Spleen (tissue), 11 donors: ENCODE data around the gene CXXC5. TPM values are rescaled to one million over a fixed set of nuclear protein-coding genes. Genes with fewer than 3 reads are reported as not detected.

Experiments used
- DNase-seq: peaks from one replicate; pipeline ENCODE4 v3.0.0-alpha.2; 2020
- H3K27ac ChIP-seq, 8 donors: fragments of 200-600 bp; sonication (generic) in 7 of 8; 1 replicate in 4 of 8; 2 replicates in 4 of 8; pipeline versions ENCODE4 v1.5.0 to v1.8.0; 2016 to 2021; ENCODE audit warnings: inconsistent platforms in 4 of 8, mild to moderate bottlenecking in 4 of 8, moderate library complexity in 1 of 8
- H3K27me3 ChIP-seq, 7 donors: fragments of 200-600 bp; sonication (generic) in 6 of 7; replicated peaks in 1 of 7; 1 replicate in 4 of 7; 2 replicates in 3 of 7; pipeline versions ENCODE4 v1.5.0 to v1.8.0; 2016 to 2021; ENCODE audit warnings: inconsistent platforms in 3 of 7, mild to moderate bottlenecking in 1 of 7
- H3K36me3 ChIP-seq, 6 donors: fragments of 200-600 bp; sonication (generic) in 5 of 6; 1 replicate in 4 of 6; 2 replicates in 2 of 6; pipeline versions ENCODE4 v1.5.0 to v1.8.0; 2016 to 2021; ENCODE audit warnings: inconsistent platforms in 2 of 6
- H3K4me1 ChIP-seq, 6 donors: fragments of 200-600 bp; sonication (generic) in 5 of 6; 1 replicate in 3 of 6; 2 replicates in 3 of 6; pipeline versions ENCODE4 v1.5.0 to v1.8.0; 2016 to 2021; ENCODE audit warnings: inconsistent platforms in 3 of 6
- H3K4me3 ChIP-seq, 8 donors: fragments of 200-600 bp; sonication (generic) in 7 of 8; 1 replicate in 4 of 8; 2 replicates in 4 of 8; pipeline versions ENCODE4 v1.5.0 to v1.8.0; 2016 to 2021; ENCODE audit warnings: inconsistent platforms in 4 of 8, mild to moderate bottlenecking in 4 of 8, moderate library complexity in 2 of 8
- H3K9me3 ChIP-seq, 8 donors: fragments of 200-600 bp; sonication (generic) in 7 of 8; 1 replicate in 4 of 8; 2 replicates in 4 of 8; pipeline versions ENCODE4 v1.5.0 to v1.8.0; 2016 to 2021; ENCODE audit warnings: inconsistent platforms in 4 of 8
- POLR2A ChIP-seq, 3 donors: fragments of 450-650 bp; IDR thresholded peaks; one replicate each; pipeline ENCODE4 v1.5.1; 2017; ENCODE audit warnings: antibody characterized with exemption in 3 of 3, mild to moderate bottlenecking in 1 of 3
- POLR2AphosphoS5 ChIP-seq, 3 donors: sonication (generic); formaldehyde crosslinking; IDR thresholded peaks; one replicate each; pipeline ENCODE4 v1.5.1; 2017; ENCODE audit warnings: antibody characterized with exemption in 3 of 3
- WGBS, 5 donors: extraction: QIAGEN DNeasy Blood & Tissue Kit in 3 of 5; methylation state at CpG; one replicate each; pipeline versions ENCODE4 v1.1.5 to v1.1.7; 2013 to 2018; 5-methylcytosine and 5-hydroxymethylcytosine counted together
- intact Hi-C: fragments of 100-400 bp; cut with DNase I; formaldehyde crosslinking; loops from one replicate; pipeline ENCODE4 v1.15.0; 2023; ENCODE audit warnings: low total_unique reads
- polyA plus RNA-seq, 3 donors: library from polyadenylated mRNA; stranded (reverse); fragments of 200-250 nt; gene quantifications; one replicate each; pipeline ENCODE4 v1.2.1, GENCODE V29; 2013
- total RNA-seq, 7 donors: library from RNA; depleted of rRNA in 3 of 7; stranded (reverse); fragments of >200 nt in 3 of 7; fragmentation: NEBNext Ultra II Directional in 4 of 7; extraction: Animal tissue kit (Norgen Biotek cat#: 25700) in 4 of 7; gene quantifications; one replicate each; pipeline versions ENCODE4 v1.1.0 to v1.2.1, GENCODE V29; 2016 to 2021
- TF ChIP-seq, protein P1 (sequence below), 11 experiments: fragments of 200-600 bp in 7 of 11; fragments of 450-650 bp in 4 of 11; sonication (generic) in 4 of 11; IDR thresholded peaks in 8 of 11; conservative IDR thresholded peaks in 3 of 11; 1 replicate in 7 of 11; 2 replicates in 4 of 11; pipeline versions ENCODE4 v1.4.0 to v1.8.0; 2016 to 2021; ENCODE audit warnings: antibody characterized with exemption in 11 of 11, inconsistent platforms in 4 of 11, mild to moderate bottlenecking in 1 of 11
- donor health status: healthy with polysubstance abuse.
- donor health status: DM: no; HTN: no; CAD: no; lungs with moderate emphysema.
- donor health status: DM: no; HTN: no; CAD: no.
- donor health status: Bipolar disorder and iron deficiency.
- donor health status: healthy.
- donor health status: DM: no; HTN: no; CAD: no.
- donor health status: DM: yes; HTN: yes; CAD: no.

Gene CXXC5
- total and polyA plus RNA-seq, 10 donors = 46.4 to 69.5 (median 62.0) TPM

DNA sequence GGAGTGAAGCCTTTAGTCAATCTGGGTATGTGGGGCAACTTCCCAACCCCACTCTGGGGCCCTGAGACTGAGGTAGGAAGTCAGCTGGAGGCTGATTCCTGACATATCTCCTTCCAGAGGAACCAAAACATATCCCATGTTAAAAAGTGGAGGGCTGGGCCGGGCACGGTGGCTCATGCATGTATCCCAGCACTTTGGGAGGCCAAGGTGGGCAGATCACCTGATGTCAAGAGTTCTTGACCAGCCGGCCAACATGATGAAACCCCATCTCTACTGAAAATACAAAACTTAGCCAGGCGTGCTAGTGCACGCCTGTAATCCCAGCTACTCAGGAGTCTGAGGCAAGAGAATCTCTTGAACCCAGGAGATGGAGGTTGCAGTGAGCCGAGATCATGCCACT, 44.0 kb downstream of the CXXC5 start:
- Histone ChIP-seq H3K4me3 (no peak overlapping the region), H3K4me1 (peaks cover 28 to 73% (median 50%) of the 10 kb centered on the region in 6 donors), H3K36me3 (no peaks in the 10 kb centered on the region), H3K27ac (peak overlapping the region in 1 of 8 donors; percentile 12), H3K9me3 (no peaks in the 10 kb centered on the region), H3K27me3 (peaks cover 0 to 11% (median 6%) of the 10 kb centered on the region in 7 donors)
- WGBS, 5 donors = 91 to 96% (median 94%) methylated on average over 6 of the region's 6 CpGs
- intact Hi-C loops = loop anchor here (10.0 kb wide), 1 partner anchor 63 kb away; no protein-coding TSS in a partner anchor
- TF ChIP-seq POLR2AphosphoS5 (IDR thresholded peaks at IDR 0.05) (no peak), POLR2A (IDR thresholded peaks at IDR 0.05) (no peak)
- TF ChIP-seq, protein P1, sequence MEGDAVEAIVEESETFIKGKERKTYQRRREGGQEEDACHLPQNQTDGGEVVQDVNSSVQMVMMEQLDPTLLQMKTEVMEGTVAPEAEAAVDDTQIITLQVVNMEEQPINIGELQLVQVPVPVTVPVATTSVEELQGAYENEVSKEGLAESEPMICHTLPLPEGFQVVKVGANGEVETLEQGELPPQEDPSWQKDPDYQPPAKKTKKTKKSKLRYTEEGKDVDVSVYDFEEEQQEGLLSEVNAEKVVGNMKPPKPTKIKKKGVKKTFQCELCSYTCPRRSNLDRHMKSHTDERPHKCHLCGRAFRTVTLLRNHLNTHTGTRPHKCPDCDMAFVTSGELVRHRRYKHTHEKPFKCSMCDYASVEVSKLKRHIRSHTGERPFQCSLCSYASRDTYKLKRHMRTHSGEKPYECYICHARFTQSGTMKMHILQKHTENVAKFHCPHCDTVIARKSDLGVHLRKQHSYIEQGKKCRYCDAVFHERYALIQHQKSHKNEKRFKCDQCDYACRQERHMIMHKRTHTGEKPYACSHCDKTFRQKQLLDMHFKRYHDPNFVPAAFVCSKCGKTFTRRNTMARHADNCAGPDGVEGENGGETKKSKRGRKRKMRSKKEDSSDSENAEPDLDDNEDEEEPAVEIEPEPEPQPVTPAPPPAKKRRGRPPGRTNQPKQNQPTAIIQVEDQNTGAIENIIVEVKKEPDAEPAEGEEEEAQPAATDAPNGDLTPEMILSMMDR (IDR thresholded peaks at IDR 0.05 in 8 of 11, conservative IDR thresholded peaks at IDR 0.05 in 3 of 11) = no peak
- DNase-seq = peak; percentile 67

DNA sequence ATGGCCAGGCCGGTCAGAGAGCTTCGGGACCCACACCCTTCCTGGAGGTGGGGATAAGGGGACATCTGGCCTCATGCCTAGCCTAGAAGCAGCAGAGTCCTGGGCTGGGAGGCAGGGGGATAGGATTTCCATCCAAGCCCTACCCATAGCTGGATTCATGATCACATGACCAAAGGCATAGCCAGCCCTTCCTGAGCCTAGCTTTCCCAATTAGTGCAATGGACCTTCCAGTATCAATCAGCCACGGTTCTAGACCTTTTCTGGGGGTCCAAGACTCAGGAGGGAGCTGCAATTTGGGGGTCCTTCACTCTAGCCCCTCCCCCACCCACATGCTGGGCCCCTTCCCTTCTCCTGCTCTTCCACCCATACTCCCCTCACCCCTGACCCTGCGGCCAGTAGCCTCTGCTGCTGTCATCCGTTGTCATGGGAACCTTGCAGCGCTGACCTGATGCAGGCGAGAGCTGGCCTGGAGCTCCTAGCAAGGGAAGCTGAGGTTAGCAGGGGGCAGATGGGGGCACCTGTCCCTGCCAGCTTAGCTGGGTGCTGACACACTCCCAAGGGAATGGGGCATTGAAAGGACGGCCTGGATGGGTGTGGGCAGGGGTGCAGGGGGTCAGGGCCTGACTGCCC, 44.6 kb downstream of the CXXC5 start:
- intact Hi-C loops = loop anchor here (10.0 kb wide), 1 partner anchor 62 kb away; no protein-coding TSS in a partner anchor
- peak overlapping the region in 1 of 8 donors; percentile 12 for H3K27ac ChIP-seq

DNA sequence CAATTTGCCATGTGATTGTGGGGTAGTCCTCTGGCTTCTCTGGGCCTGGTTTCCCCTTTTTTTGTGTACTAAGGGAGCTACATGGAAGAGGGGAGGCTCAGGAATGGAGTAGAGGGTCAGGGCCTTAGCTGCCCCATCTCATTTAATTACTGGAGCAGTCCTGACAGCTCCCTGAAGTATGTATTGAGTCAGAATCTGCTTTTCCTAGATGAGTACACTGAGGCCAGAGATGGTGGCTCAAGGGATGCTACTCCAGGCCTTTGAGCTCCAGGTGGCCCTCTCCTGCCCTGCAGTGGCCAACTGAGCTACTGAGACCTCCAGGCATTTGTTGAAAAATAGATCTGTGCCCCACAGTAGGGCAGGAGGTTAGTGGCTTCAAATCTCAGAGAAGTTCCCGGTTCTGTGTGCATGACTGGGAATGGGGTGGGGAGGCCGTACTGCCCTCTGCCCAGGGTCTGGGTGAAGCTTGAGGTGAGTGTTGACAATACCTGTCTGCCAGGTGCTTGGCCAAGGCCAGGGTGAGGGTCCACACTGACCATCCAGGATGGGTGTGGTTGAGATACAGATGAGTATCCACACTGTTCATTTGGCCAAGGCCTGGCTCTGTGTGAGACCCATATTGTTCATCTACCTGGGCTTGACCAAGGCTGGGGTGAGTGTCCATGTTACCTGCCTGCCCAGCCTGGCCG, 45.7 kb downstream of the CXXC5 start:
- Histone ChIP-seq H3K4me3 (no peak overlapping the region), H3K27me3 (peaks cover 0 to 27% (median 14%) of the 10 kb centered on the region in 7 donors), H3K27ac (no peak overlapping the region), H3K9me3 (no peaks in the 10 kb centered on the region), H3K36me3 (no peaks in the 10 kb centered on the region), H3K4me1 (peaks cover 33 to 73% (median 51%) of the 10 kb centered on the region in 6 donors)
- 87 to 97% (median 96%) methylated on average over 3 of the region's 3 CpGs for WGBS, 5 donors
- no peak for DNase-seq
- intact Hi-C loops = loop anchor here (10.0 kb wide), 1 partner anchor 61 kb away; no protein-coding TSS in a partner anchor
- TF ChIP-seq, protein P1 (IDR thresholded peaks at IDR 0.05 in 8 of 11, conservative IDR thresholded peaks at IDR 0.05 in 3 of 11) = no peak
- no peak for TF ChIP-seq POLR2AphosphoS5 (IDR thresholded peaks at IDR 0.05)
- TF ChIP-seq POLR2A (IDR thresholded peaks at IDR 0.05) = no peak

More for the DNA sequence above, 44.6 kb downstream of the CXXC5 start:
- Histone ChIP-seq H3K4me3 (no peak overlapping the region), H3K9me3 (no peaks in the 10 kb centered on the region), H3K4me1 (peaks cover 32 to 73% (median 51%) of the 10 kb centered on the region in 6 donors), H3K27me3 (peaks cover 0 to 17% (median 13%) of the 10 kb centered on the region in 7 donors), H3K36me3 (no peaks in the 10 kb centered on the region)
- 74 to 77% (median 76%) methylated on average over 7 to 8 of the region's 8 CpGs for WGBS, 5 donors
- TF ChIP-seq POLR2A (IDR thresholded peaks at IDR 0.05) (no peak), POLR2AphosphoS5 (IDR thresholded peaks at IDR 0.05) (peak in 2 of 3 donors; percentile 28 to 29)
- peak; percentile 66 for DNase-seq

DNA sequence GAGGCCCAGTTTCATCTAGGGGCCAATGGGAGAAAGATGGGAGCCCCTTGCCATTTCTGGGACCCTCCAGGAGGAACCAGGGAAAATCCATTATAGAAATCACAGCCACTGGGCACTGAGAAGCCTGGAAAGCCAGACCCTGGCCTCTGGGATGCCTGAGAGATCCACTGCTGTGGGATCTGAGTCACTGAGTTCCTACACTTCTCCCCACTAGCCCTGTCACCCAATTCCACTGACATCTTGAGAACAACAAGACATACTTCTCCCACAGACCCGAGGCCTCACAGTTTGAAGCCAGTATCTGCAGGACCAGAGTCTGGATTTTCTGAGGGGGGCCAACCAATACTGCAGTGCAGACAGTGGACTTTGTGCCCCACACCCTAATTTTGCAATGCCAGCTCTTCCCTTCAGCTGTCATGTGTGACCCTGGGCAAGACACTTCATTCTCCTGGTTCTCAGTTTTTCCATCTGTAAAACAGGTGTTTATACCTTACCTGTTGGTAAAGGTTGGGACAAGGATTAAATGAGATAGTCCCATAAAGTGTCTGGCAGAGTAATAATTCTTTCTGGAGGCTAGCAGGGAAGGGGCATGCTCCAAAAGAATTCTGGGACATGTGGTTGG, 46.5 kb downstream of the CXXC5 start:
- Histone ChIP-seq H3K27ac (no peak overlapping the region), H3K9me3 (no peaks in the 10 kb centered on the region), H3K4me3 (no peak overlapping the region), H3K36me3 (no peaks in the 10 kb centered on the region), H3K27me3 (peaks cover 0 to 28% (median 14%) of the 10 kb centered on the region in 7 donors), H3K4me1 (peaks cover 25 to 72% (median 47%) of the 10 kb centered on the region in 6 donors)
- TF ChIP-seq POLR2A (IDR thresholded peaks at IDR 0.05) (no peak), POLR2AphosphoS5 (IDR thresholded peaks at IDR 0.05) (no peak)
- TF ChIP-seq, protein P1 (IDR thresholded peaks at IDR 0.05 in 8 of 11, conservative IDR thresholded peaks at IDR 0.05 in 3 of 11) = no peak
- intact Hi-C loops = loop anchor here (10.0 kb wide), 1 partner anchor 60 kb away; no protein-coding TSS in a partner anchor
- 75 to 96% (median 85%) methylated on average over 1 of the region's 1 CpG for WGBS, 5 donors
- no peak for DNase-seq
